GM12878 (cell line): ENCODE data around the gene TUB.

Experiments used
- CEBPB ChIP-seq, 2 experiments: fragments of 150-350 bp in 1 of 2; IDR thresholded peaks; 2 replicates each; pipeline ENCODE4 v1.6.1; 2012 to 2014; ENCODE audit warnings: low read depth in 2 of 2, low read length in 2 of 2, borderline replicate concordance in 1 of 2, inconsistent platforms in 1 of 2
- NBN ChIP-seq: fragments of 450-650 bp; IDR thresholded peaks from 2 replicates; pipeline ENCODE4 v1.6.1; 2016

- TF ChIP-seq NBN: no peak
- TF ChIP-seq CEBPB (IDR thresholded peaks at IDR 0.05; ENCODE audit: borderline replicate concordance in 1 of 2, low read depth in 2 of 2, low read length in 2 of 2): no peak
These were observed 14.7 kb upstream of the TUB start for GRCh38 chr11:8066036-8066910.
